K562 treated with DMSO at 1 percent for 4 hours (cell line): Measurements from ENCODE around the gene PLCL2. TPM values are rescaled to one million over a fixed set of nuclear protein-coding genes. Genes with fewer than 3 reads are reported as not detected.

Experiments used
- total RNA-seq: library from RNA; unstranded; fragments of 300-600 nt; gene quantifications from 2 replicates; pipeline ENCODE4 v1.2.3, GENCODE V29; 2022; ENCODE audit not compliant: insufficient read depth

The PLCL2 gene
- not detected in 2 replicates for total RNA-seq

DNA sequence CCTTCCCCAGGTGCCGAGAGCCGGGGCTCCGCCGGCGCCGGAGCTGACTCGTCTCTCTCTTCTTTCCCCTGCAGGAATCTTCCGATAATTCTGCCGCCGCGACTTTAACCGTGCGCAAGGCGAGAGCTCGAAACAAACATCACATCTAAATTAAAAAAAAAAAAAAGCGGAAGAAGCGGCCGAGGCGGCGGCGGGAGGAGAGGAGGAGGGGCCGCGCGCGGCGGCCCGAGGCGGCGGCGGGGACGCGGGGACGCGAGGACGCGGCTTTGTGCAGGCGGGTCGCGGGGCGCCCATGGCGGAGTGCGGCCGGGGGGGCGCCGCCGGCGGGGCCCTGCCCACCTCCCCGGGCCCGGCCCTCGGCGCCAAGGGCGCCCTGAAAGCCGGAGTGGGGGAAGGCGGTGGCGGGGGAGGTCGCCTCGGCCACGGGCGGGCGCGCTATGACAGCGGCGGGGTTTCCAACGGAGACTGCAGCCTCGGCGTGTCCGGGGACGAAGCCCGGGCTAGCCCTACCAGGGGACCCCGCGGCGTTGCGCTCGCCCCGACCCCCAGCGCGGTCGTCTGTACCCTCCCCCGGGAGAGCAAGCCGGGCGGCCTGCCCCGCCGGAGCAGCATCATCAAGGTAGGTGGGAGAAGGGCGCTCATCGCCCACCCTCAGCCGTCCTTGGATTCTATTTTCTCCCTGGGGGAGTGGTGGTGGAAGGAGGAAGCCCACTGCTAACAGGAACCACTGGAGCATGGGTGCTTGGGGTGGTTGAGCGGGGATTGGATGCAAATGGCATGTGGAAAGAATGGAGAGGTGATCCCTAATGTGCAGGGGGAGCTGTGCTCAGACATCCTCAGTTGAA lies at the start of gene PLCL2:
TSS of gene PLCL2 (plus strand) at position 208 of the 845 bp plus-strand sequence. CDS start at position 293, 85 bp downstream.

